GM19193 (cell line): ENCODE data around the gene E2F2.

Experiments
- POLR2A ChIP-seq: IDR thresholded peaks from 4 replicates; pipeline ENCODE4 v1.6.1; 2011; ENCODE audit not compliant: insufficient read depth, insufficient read length; ENCODE audit errors: extremely low read depth

The E2F2 gene

GRCh38 chr1:23497777-23498439, 33.1 kb downstream of the E2F2 start:
- TF ChIP-seq POLR2A = no peak

GRCh38 chr1:23496490-23497181, 34.4 kb downstream of the E2F2 start:
- no peak for TF ChIP-seq POLR2A

- TF ChIP-seq POLR2A = no peak
Measured at GRCh38 chr1:23492132-23492720, 38.8 kb downstream of the E2F2 start.

GRCh38 chr1:23489842-23490241, 41.2 kb downstream of the E2F2 start:
- TF ChIP-seq POLR2A = no peak

- TF ChIP-seq POLR2A = no peak
Measured at GRCh38 chr1:23485002-23485332, 46.1 kb downstream of the E2F2 start.

- no peak for TF ChIP-seq POLR2A
Measured at GRCh38 chr1:23484253-23485001, 46.6 kb downstream of the E2F2 start.

GRCh38 chr1:23483321-23484252, 47.4 kb downstream of the E2F2 start, which contains the start of gene ASAP3:
Gene ASAP3 (minus strand): TSS chr1:23484179. CDS start chr1:23484133, 46 bp downstream.
- TF ChIP-seq POLR2A = no peak

GRCh38 chr1:23481904-23482303, 49.1 kb downstream of the E2F2 start:
- no peak for TF ChIP-seq POLR2A

GRCh38 chr1:23481026-23481597, 49.9 kb downstream of the E2F2 start:
- no peak for TF ChIP-seq POLR2A

- TF ChIP-seq POLR2A = no peak
Measured at GRCh38 chr1:23480187-23481025, 50.6 kb downstream of the E2F2 start.

- TF ChIP-seq POLR2A = no peak
Measured at GRCh38 chr1:23479666-23479941, 51.4 kb downstream of the E2F2 start.

GRCh38 chr1:23478896-23479665, 52.0 kb downstream of the E2F2 start:
- no peak for TF ChIP-seq POLR2A

- no peak for TF ChIP-seq POLR2A
Measured at GRCh38 chr1:23477359-23478144, 53.5 kb downstream of the E2F2 start.

GRCh38 chr1:23475641-23476040, 55.4 kb downstream of the E2F2 start:
- TF ChIP-seq POLR2A = no peak
